HepG2 (cell line): Measurements from ENCODE around the gene MTHFR. TPM values are rescaled to one million over a fixed set of nuclear protein-coding genes. Genes with fewer than 3 reads are reported as not detected.

ENCODE experiments used
- ARID2 ChIP-seq: sonication (generic); formaldehyde crosslinking; IDR thresholded peaks from 2 replicates; pipeline ENCODE4 v1.8.1; 2022; ENCODE audit warnings: mild to moderate bottlenecking, missing genetic modification reagents, borderline replicate concordance
- CCAR2 ChIP-seq: fragments of 200-400 bp; formaldehyde crosslinking; optimal IDR thresholded peaks from 2 replicates; pipeline ENCODE3; 2018; ENCODE audit warnings: low read depth, mild to moderate bottlenecking, low read length, moderate library complexity
- CEBPG ChIP-seq: IDR thresholded peaks from 2 replicates; pipeline ENCODE4 v1.6.1; 2016
- CREM ChIP-seq, 2 experiments: sonication (generic) in 1 of 2; formaldehyde crosslinking in 1 of 2; IDR thresholded peaks; 2 replicates each; pipeline versions ENCODE4 v1.4.0 to v1.6.1; 2016 to 2020; ENCODE audit warnings: antibody characterized with exemption in 1 of 2, mild to moderate bottlenecking in 1 of 2, missing genetic modification reagents in 1 of 2
- HIVEP1 ChIP-seq: sonication (generic); formaldehyde crosslinking; IDR thresholded peaks from 2 replicates; pipeline ENCODE4 v1.4.0; 2020; ENCODE audit warnings: mild to moderate bottlenecking, missing genetic modification reagents
- MXI1 ChIP-seq: IDR thresholded peaks from 3 replicates; pipeline ENCODE4 v1.6.1; 2012; ENCODE audit warnings: low read depth, low read length, inconsistent platforms, borderline replicate concordance
- PITX1 ChIP-seq: sonication (generic); formaldehyde crosslinking; IDR thresholded peaks from 2 replicates; pipeline ENCODE4 v1.5.1; 2020; ENCODE audit warnings: mild to moderate bottlenecking, missing genetic modification reagents
- SUZ12 ChIP-seq: fragments of 150-350 bp; IDR thresholded peaks from 2 replicates; pipeline ENCODE4 v1.6.1; 2014; ENCODE audit warnings: low read depth, low read length
- ZBTB42 ChIP-seq: sonication (generic); formaldehyde crosslinking; IDR thresholded peaks from 2 replicates; pipeline ENCODE4 v1.5.0; 2020; ENCODE audit warnings: mild to moderate bottlenecking, missing genetic modification reagents
- ZNF142 ChIP-seq: sonication (generic); formaldehyde crosslinking; IDR thresholded peaks from 2 replicates; pipeline ENCODE4 v1.4.0; 2020; ENCODE audit warnings: missing genetic modification reagents
- ZNF331 ChIP-seq: sonication (generic); formaldehyde crosslinking; IDR thresholded peaks from 2 replicates; pipeline ENCODE4 v1.4.0; 2020; ENCODE audit warnings: missing genetic modification reagents
- ZNF468 ChIP-seq: sonication (generic); formaldehyde crosslinking; IDR thresholded peaks from 2 replicates; pipeline ENCODE4 v1.8.0; 2022; ENCODE audit warnings: mild to moderate bottlenecking, moderate library complexity, missing genetic modification reagents
- ZNF503 ChIP-seq: sonication (generic); formaldehyde crosslinking; IDR thresholded peaks from 2 replicates; pipeline ENCODE4 v1.4.0; 2020; ENCODE audit warnings: missing genetic modification reagents
- ZNF629 ChIP-seq: sonication (generic); formaldehyde crosslinking; conservative IDR thresholded peaks from 2 replicates; pipeline ENCODE4 v1.5.0; 2020; ENCODE audit warnings: missing genetic modification reagents
- polyA plus RNA-seq, 8 experiments: library from polyadenylated mRNA; depleted of rRNA in 3 of 8; stranded (reverse) in 7 of 8; unstranded in 1 of 8; fragments of >200 nt; fragmentation: Illumina TruSeq in 4 of 8; extraction: Trizol in 4 of 8; gene quantifications; 2 replicates each; pipeline versions ENCODE4 v1.2.1 to v1.2.3, GENCODE V29; 2011 to 2016; ENCODE audit warnings: low read depth in 4 of 8, missing spikeins in 1 of 8, mixed read lengths in 1 of 8; ENCODE audit not compliant: insufficient read depth in 1 of 8
- total RNA-seq, 5 experiments: library from RNA; depleted of rRNA; stranded (reverse); fragments of >200 nt; fragmentation: Illumina TruSeq; extraction: Trizol; gene quantifications; 2 replicates each; pipeline ENCODE4 v1.2.3, GENCODE V29; 2016; ENCODE audit warnings: low read depth in 1 of 5
- TF ChIP-seq, protein P1 (sequence below): sonication (generic); formaldehyde crosslinking; IDR thresholded peaks from 2 replicates; pipeline ENCODE4 v1.8.0; 2022; ENCODE audit warnings: missing genetic modification reagents, mild to moderate bottlenecking, inconsistent platforms, borderline replicate concordance
- TF ChIP-seq, protein P2 (sequence below): sonication (generic); formaldehyde crosslinking; IDR thresholded peaks from 2 replicates; pipeline ENCODE4 v1.5.0; 2020; ENCODE audit warnings: missing genetic modification reagents

Gene MTHFR
- total and polyA plus RNA-seq, 2 of the 13 experiments (the other 11 are each of a cell fraction or from before 2014, with no cell fraction given) = 3.8 to 8.2 TPM

DNA sequence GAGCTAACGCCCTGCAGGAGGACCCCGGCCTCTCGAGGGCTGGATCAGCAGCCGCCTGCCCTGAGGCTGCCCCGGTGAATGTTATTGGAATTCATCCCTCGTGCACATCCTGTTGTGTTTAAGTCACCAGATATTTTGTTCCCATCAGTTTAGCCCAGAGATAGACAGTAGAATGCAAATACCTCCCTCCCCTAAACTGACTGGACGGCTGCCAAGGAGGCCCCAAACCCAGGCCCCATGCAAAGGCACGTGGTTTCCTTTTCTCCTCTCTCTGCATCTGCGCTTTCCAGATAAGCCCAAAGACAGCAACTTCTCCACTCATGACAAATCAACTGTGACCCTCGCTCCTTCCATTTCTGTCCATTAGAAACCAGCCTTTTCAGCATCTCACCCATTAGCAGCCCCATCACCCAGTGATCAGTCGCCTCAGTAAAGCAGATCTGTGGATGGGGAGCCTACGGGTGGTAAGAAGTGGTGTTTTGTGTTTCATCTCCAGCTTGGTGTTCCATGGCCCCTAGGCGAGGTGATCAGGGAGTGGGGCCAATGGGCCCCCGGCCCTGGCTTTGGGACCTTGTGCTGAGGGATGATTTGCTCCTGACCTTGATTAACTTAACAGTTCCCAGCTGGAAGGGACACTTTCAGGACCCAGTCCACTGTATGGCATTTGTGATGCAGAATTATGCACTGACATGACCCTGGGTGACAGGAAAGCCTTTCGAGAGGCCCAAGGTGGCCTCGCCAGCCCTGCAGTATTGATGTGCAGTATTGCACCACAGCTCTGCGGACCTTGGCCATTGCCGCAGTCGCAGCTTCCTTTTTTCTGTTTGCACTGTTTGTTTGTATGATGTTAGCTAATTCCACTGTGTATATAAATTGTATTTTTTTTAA lies 36.6 kb upstream of the MTHFR start (continued):
- TF ChIP-seq, protein P1, sequence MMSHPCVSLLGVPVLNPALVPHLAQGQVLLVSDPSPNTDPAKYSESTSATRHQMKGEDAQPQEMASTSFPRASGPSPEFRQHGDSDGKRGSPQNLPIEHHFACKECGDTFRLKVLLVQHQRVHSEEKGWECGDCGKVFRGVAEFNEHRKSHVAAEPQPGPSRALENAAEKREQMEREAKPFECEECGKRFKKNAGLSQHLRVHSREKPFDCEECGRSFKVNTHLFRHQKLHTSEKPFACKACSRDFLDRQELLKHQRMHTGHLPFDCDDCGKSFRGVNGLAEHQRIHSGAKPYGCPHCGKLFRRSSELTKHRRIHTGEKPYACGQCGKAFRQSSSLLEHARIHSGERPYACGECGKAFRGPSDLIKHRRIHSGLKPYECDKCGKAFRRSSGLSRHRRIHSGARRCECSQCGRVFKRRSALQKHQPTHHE (CRISPR knock-in tag) = 0 out of 2 replicates have a peak, but pooled peaks have one; percentile 52
- TF ChIP-seq ZNF629 (CRISPR knock-in tag) = peak; percentile 27; the same call in 1 of the 2 replicates
- 0 out of 2 replicates have a peak, but pooled peaks have one; percentile 61 for TF ChIP-seq ARID2
- peak; percentile 72; the same call in 1 of the 2 replicates for TF ChIP-seq ZNF503 (CRISPR knock-in tag)
- no peak for TF ChIP-seq ZBTB42 (CRISPR knock-in tag)
- TF ChIP-seq SUZ12 = no peak
- peak; percentile 35; the same call in 1 of the 3 replicates for TF ChIP-seq MXI1
- no peak for TF ChIP-seq CCAR2
- peak; percentile 92 for TF ChIP-seq ZNF331
- TF ChIP-seq, protein P2, sequence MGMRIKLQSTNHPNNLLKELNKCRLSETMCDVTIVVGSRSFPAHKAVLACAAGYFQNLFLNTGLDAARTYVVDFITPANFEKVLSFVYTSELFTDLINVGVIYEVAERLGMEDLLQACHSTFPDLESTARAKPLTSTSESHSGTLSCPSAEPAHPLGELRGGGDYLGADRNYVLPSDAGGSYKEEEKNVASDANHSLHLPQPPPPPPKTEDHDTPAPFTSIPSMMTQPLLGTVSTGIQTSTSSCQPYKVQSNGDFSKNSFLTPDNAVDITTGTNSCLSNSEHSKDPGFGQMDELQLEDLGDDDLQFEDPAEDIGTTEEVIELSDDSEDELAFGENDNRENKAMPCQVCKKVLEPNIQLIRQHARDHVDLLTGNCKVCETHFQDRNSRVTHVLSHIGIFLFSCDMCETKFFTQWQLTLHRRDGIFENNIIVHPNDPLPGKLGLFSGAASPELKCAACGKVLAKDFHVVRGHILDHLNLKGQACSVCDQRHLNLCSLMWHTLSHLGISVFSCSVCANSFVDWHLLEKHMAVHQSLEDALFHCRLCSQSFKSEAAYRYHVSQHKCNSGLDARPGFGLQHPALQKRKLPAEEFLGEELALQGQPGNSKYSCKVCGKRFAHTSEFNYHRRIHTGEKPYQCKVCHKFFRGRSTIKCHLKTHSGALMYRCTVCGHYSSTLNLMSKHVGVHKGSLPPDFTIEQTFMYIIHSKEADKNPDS (CRISPR knock-in tag) = no peak; the same call in 1 of the 2 replicates
- TF ChIP-seq CEBPG (CRISPR knock-in tag) = peak; percentile 98
- TF ChIP-seq PITX1 = peak; percentile 91
- no peak for TF ChIP-seq ZNF468 (CRISPR knock-in tag)
- TF ChIP-seq ZNF142 (CRISPR knock-in tag) = 0 out of 2 replicates have a peak, but pooled peaks have one; percentile 42
- peak; percentile 83 for TF ChIP-seq CREM (IDR thresholded peaks at IDR 0.05)
- no peak for TF ChIP-seq CREM (CRISPR knock-in tag; IDR thresholded peaks at IDR 0.05)
- TF ChIP-seq HIVEP1 (CRISPR knock-in tag) = peak; percentile 70; the same call in 1 of the 2 replicates
